Naive thymus-derived CD4-positive, alpha-beta T cell (primary cell): ENCODE measurements around the gene MAS1. TPM values are rescaled to one million over a fixed set of nuclear protein-coding genes. Genes with fewer than 3 reads are reported as not detected.

Source experiments
- ATAC-seq: fragments of 150-1000 bp; cut with Tn5 transposase; 2 replicates; pipeline ENCODE4 v1.10.0; 2021; ENCODE audit warnings: mild to moderate bottlenecking, moderate library complexity
- CTCF ChIA-PET: fragments of 350-600 bp; sonication (Branson Sonifier 250); formaldehyde crosslinking; loops from one replicate; lab custom pipeline; 2021; ENCODE audit warnings: antibody characterized with exemption; lab: Charles Lee
- POLR2A ChIA-PET: fragments of 350-600 bp; sonication (Branson Sonifier 250); formaldehyde crosslinking; loops from one replicate; lab custom pipeline; 2021; ENCODE audit warnings: antibody characterized with exemption, inconsistent platforms; lab: Charles Lee
- DNase-seq, 9 donors: peaks; one replicate each; pipeline versions ENCODE4 v3.0.0 to v3.0.0-alpha.2; 2020 to 2022; ENCODE audit warnings: mixed read lengths in 1 of 9
- H3K27ac ChIP-seq: one replicate; pipeline ENCODE4 v1.7.0; 2013; ENCODE audit warnings: mild to moderate bottlenecking, low read depth, low read length, moderate library complexity
- H3K27me3 ChIP-seq, 2 donors: one replicate each; pipeline ENCODE4 v1.7.0; 2013; ENCODE audit warnings: low read length in 2 of 2, mild to moderate bottlenecking in 2 of 2, moderate library complexity in 2 of 2; ENCODE audit not compliant: control insufficient read depth in 2 of 2, insufficient read depth in 2 of 2
- H3K36me3 ChIP-seq, 3 experiments: 1 replicate in 2 of 3; 2 replicates in 1 of 3; pipeline ENCODE4 v1.7.0; 2013; ENCODE audit warnings: low read length in 3 of 3, mild to moderate bottlenecking in 3 of 3, moderate library complexity in 1 of 3; ENCODE audit not compliant: insufficient read depth in 3 of 3, control insufficient read depth in 2 of 3
- H3K4me1 ChIP-seq, 2 donors: one replicate each; pipeline ENCODE4 v1.7.0; 2013; ENCODE audit warnings: low read length in 2 of 2, mild to moderate bottlenecking in 2 of 2, moderate library complexity in 1 of 2; ENCODE audit not compliant: control insufficient read depth in 2 of 2, insufficient read depth in 2 of 2
- H3K4me3 ChIP-seq: 2 replicates; pipeline ENCODE4 v1.7.0; 2013; ENCODE audit warnings: mild to moderate bottlenecking, low read length
- H3K9me3 ChIP-seq, 3 experiments: 1 replicate in 2 of 3; 2 replicates in 1 of 3; pipeline ENCODE4 v1.7.0; 2013; ENCODE audit warnings: low read length in 3 of 3; ENCODE audit not compliant: control insufficient read depth in 2 of 3
- H3K27ac Mint-ChIP-seq, 9 donors: one replicate each; pipeline ENCODE4 v1.8.0; 2020 to 2022; ENCODE audit warnings: mixed read lengths in 9 of 9, mild to moderate bottlenecking in 8 of 9, moderate library complexity in 5 of 9, inconsistent platforms in 2 of 9
- H3K27me3 Mint-ChIP-seq, 5 donors: one replicate each; pipeline ENCODE4 v1.8.0; 2021 to 2022; ENCODE audit warnings: mixed read lengths in 5 of 5, mild to moderate bottlenecking in 1 of 5
- H3K36me3 Mint-ChIP-seq, 5 donors: one replicate each; pipeline ENCODE4 v1.8.0; 2020 to 2022; ENCODE audit warnings: mixed read lengths in 5 of 5, mild to moderate bottlenecking in 3 of 5, inconsistent platforms in 1 of 5
- H3K4me1 Mint-ChIP-seq, 7 donors: one replicate each; pipeline ENCODE4 v1.8.0; 2020 to 2022; ENCODE audit warnings: mixed read lengths in 7 of 7, mild to moderate bottlenecking in 3 of 7, inconsistent platforms in 1 of 7
- H3K4me3 Mint-ChIP-seq, 10 donors: one replicate each; pipeline ENCODE4 v1.8.0; 2020 to 2022; ENCODE audit warnings: mild to moderate bottlenecking in 10 of 10, mixed read lengths in 10 of 10, moderate library complexity in 6 of 10, inconsistent platforms in 2 of 10
- H3K9me3 Mint-ChIP-seq, 11 donors: one replicate each; pipeline ENCODE4 v1.8.0; 2020 to 2022; ENCODE audit warnings: mixed read lengths in 11 of 11, mild to moderate bottlenecking in 4 of 11, inconsistent platforms in 1 of 11, moderate library complexity in 1 of 11
- intact Hi-C, 2 donors: fragments of 100-400 bp; cut with micrococcal nuclease; formaldehyde crosslinking; loops; one replicate each; pipeline ENCODE4 v1.15.1; 2023
- polyA plus RNA-seq, 2 donors: library from polyadenylated mRNA; unstranded; fragments of 300-500 nt; fragmentation: Illumina TruSeq; gene quantifications; one replicate each; pipeline ENCODE4 v1.2.3, GENCODE V29; 2021
- total RNA-seq, 6 experiments: library from RNA in 5 of 6; stranded (reverse) in 5 of 6; gene quantifications; 1 replicate in 5 of 6; 2 replicates in 1 of 6; pipeline ENCODE4 v1.2.3 and lab custom pipeline; 2021 to 2026

Gene MAS1
- total and polyA plus RNA-seq, 7 experiments from 2014 or later = not detected

GRCh38 chr6:159931846-159932245, 41.1 kb downstream of the MAS1 start:
- Histone ChIP-seq H3K4me1 (peaks cover 0 to 19% of the 10 kb centered on the region in 2 donors), H3K4me3 (no peak overlapping the region), H3K9me3 (peaks cover 0 to 3% (median 0%) of the 10 kb centered on the region in 3 experiments), H3K27me3 (no peaks in the 10 kb centered on the region), H3K36me3 (no peaks in the 10 kb centered on the region), H3K27ac (no peak overlapping the region)
- ATAC-seq = no peak
- H3K4me3 Mint-ChIP-seq = no peak overlapping the region
- POLR2A ChIA-PET = no interaction called here
- peaks cover 0 to 16% (median 0%) of the 10 kb centered on the region in 5 donors for H3K27me3 Mint-ChIP-seq
- CTCF ChIA-PET = no interaction called here
- DNase-seq = no peak
- H3K27ac Mint-ChIP-seq = peak overlapping the region in 1 of 9 donors; percentile 28
- peaks cover 0 to 8% (median 0%) of the 10 kb centered on the region in 11 donors for H3K9me3 Mint-ChIP-seq
- peaks cover 5 to 28% (median 21%) of the 10 kb centered on the region in 7 donors for H3K4me1 Mint-ChIP-seq
- no peaks in the 10 kb centered on the region for H3K36me3 Mint-ChIP-seq
- intact Hi-C loops = no loop called here

DNA sequence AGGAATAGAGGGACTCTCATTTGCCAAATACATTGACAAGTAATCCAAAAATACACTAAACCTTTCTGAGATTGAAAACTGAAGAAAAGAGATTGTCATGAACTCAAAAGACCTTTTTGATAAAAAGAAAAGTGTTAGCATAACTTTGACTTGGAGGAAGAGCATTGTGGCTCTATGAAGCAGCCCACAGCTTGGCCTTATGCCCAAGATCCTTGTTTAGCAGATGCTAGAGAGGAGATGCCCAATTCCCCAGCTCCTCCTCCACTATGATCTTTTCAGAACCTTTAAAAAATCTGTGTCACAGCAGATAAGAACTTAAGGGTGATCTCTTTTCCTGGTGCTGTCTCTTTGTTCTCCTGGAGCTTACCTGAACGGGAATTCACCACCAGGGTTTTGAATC, 42.3 kb downstream of the MAS1 start:
- Histone ChIP-seq H3K36me3 (no peaks in the 10 kb centered on the region), H3K27ac (no peak overlapping the region), H3K4me1 (peaks cover 0 to 19% of the 10 kb centered on the region in 2 donors), H3K4me3 (no peak overlapping the region), H3K9me3 (peaks cover 0 to 3% (median 0%) of the 10 kb centered on the region in 3 experiments), H3K27me3 (no peaks in the 10 kb centered on the region)
- ChIA-PET CTCF (interaction anchor here (0.7 kb wide), 1 partner anchor 241 kb away, joined by 3 read pairs; no protein-coding TSS in a partner anchor), POLR2A (interaction anchor here (0.8 kb wide), 1 partner anchor 215 kb away, joined by 4 read pairs; no protein-coding TSS in a partner anchor)
- Mint-ChIP-seq H3K4me1 (peaks cover 5 to 28% (median 21%) of the 10 kb centered on the region in 7 donors), H3K27ac (no peak overlapping the region), H3K4me3 (no peak overlapping the region), H3K27me3 (peaks cover 0 to 22% (median 0%) of the 10 kb centered on the region in 5 donors), H3K36me3 (no peaks in the 10 kb centered on the region), H3K9me3 (peaks cover 0 to 8% (median 0%) of the 10 kb centered on the region in 11 donors)
- no peak for ATAC-seq
- DNase-seq = no peak
- intact Hi-C loops = no loop called here

DNA sequence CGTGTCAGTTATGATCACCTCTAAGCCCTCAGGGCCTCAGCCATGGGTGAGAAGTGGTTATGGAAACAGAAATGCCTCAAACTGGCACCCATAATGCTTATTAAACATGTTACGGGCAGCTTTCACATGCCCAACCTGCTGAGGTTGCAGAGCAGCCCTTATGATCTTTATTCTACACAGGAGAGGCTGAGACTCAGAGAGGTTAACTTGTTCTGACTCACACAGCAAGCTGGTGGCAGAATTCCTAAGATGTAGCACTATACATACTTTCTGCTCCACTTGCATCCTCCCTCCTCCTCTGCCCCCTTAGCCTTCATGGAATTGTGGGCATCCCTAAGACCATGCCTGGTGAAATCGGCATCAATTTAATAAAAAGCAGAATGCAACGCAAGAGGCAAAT, 43.4 kb downstream of the MAS1 start:
- intact Hi-C loops = no loop called here
- peaks cover 0 to 31% (median 0%) of the 10 kb centered on the region in 5 donors for H3K27me3 Mint-ChIP-seq
- Histone ChIP-seq H3K9me3 (peaks cover 0 to 3% (median 0%) of the 10 kb centered on the region in 3 experiments), H3K27ac (no peak overlapping the region), H3K4me3 (no peak overlapping the region), H3K36me3 (no peaks in the 10 kb centered on the region), H3K4me1 (peaks cover 0 to 19% of the 10 kb centered on the region in 2 donors), H3K27me3 (no peaks in the 10 kb centered on the region)
- CTCF ChIA-PET = no interaction called here
- H3K4me3 Mint-ChIP-seq = no peak overlapping the region
- DNase-seq (no peak), ATAC-seq (no peak)
- POLR2A ChIA-PET = no interaction called here
- H3K4me1 Mint-ChIP-seq = peaks cover 5 to 27% (median 20%) of the 10 kb centered on the region in 7 donors
- no peaks in the 10 kb centered on the region for H3K36me3 Mint-ChIP-seq
- no peak overlapping the region for H3K27ac Mint-ChIP-seq
- H3K9me3 Mint-ChIP-seq = peaks cover 0 to 8% (median 0%) of the 10 kb centered on the region in 11 donors

- peaks cover 0 to 19% (median 13%) of the 10 kb centered on the region in 7 donors for H3K4me1 Mint-ChIP-seq
- DNase-seq = no peak
These were observed 44.3 kb downstream of the MAS1 start for GRCh38 chr6:159935065-159935464.

DNA sequence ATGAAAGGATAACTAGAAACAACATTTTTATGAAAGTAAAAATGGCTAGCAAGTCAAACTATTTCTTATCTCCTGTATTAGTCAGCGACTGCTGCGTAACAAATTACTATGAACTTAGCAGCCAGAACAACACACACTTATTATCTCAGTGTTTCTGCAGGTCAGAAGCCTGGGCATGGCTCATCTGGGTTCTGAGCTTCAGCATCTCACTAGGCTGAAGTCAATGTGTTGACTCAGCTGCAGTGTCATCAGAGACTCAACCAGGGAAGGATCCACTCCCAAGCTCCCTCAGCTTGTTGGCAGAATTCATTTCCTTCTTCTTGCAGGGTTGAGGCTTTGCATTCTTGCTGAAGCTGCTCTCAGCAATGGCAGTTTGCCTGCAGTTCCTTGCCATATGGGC, 44.8 kb downstream of the MAS1 start:
- peaks cover 0 to 3% (median 0%) of the 10 kb centered on the region in 3 experiments for H3K9me3 ChIP-seq
- ChIA-PET POLR2A (no interaction called here), CTCF (no interaction called here)
- no peaks in the 10 kb centered on the region for H3K27me3 ChIP-seq
- H3K9me3 Mint-ChIP-seq = peaks cover 0 to 8% (median 0%) of the 10 kb centered on the region in 11 donors
- ATAC-seq (no peak), DNase-seq (no peak)
- H3K36me3 Mint-ChIP-seq = no peaks in the 10 kb centered on the region
- intact Hi-C loops = no loop called here
- H3K27ac Mint-ChIP-seq = no peak overlapping the region
- H3K36me3 ChIP-seq = no peaks in the 10 kb centered on the region
- no peak overlapping the region for H3K4me3 Mint-ChIP-seq
- H3K4me1 ChIP-seq = peaks cover 0 to 6% of the 10 kb centered on the region in 2 donors
- peaks cover 0 to 34% (median 0%) of the 10 kb centered on the region in 5 donors for H3K27me3 Mint-ChIP-seq
- H3K27ac ChIP-seq = no peak overlapping the region
- peaks cover 0 to 13% (median 7%) of the 10 kb centered on the region in 7 donors for H3K4me1 Mint-ChIP-seq
- no peak overlapping the region for H3K4me3 ChIP-seq

More at GRCh38 chr6:159935065-159935464, 44.3 kb downstream of the MAS1 start:
- Mint-ChIP-seq H3K27ac (no peak overlapping the region), H3K27me3 (peaks cover 0 to 32% (median 0%) of the 10 kb centered on the region in 5 donors), H3K36me3 (no peaks in the 10 kb centered on the region), H3K9me3 (peaks cover 0 to 8% (median 0%) of the 10 kb centered on the region in 11 donors), H3K4me3 (no peak overlapping the region)
- no peak for ATAC-seq
- H3K9me3 ChIP-seq = peaks cover 0 to 3% (median 0%) of the 10 kb centered on the region in 3 experiments
- POLR2A ChIA-PET = no interaction called here
- H3K4me1 ChIP-seq = peaks cover 0 to 11% of the 10 kb centered on the region in 2 donors
- no peaks in the 10 kb centered on the region for H3K27me3 ChIP-seq
- intact Hi-C loops = no loop called here
- no peaks in the 10 kb centered on the region for H3K36me3 ChIP-seq
- CTCF ChIA-PET = no interaction called here
- H3K27ac ChIP-seq = no peak overlapping the region
- no peak overlapping the region for H3K4me3 ChIP-seq

DNA sequence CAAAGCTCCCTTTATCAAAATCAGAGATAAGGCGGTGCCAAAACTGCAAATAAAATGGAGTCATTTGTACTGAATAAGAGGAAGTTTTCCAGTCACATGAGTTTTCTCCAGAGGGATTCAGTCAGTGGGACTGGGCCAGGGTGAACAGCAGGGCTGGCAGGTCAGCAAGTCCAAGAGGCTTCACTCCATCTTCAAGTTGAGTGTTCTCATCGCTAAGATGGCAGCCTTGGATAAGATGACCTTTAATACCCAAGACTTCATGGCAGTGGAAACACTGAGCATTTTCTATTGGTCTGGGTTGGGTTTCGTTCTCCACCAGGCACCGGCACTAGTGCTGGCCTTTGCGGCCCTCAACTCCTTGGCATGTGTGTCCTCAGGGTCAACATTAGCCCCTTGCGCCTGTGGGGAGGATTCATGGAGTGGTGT, 48.8 kb downstream of the MAS1 start:
- Histone ChIP-seq H3K36me3 (no peaks in the 10 kb centered on the region), H3K9me3 (peaks cover 0 to 8% (median 0%) of the 10 kb centered on the region in 3 experiments), H3K27ac (no peak overlapping the region), H3K4me3 (no peak overlapping the region), H3K27me3 (no peaks in the 10 kb centered on the region), H3K4me1 (no peaks in the 10 kb centered on the region)
- ATAC-seq (no peak), DNase-seq (no peak)
- H3K36me3 Mint-ChIP-seq = peaks cover 2 to 6% (median 4%) of the 10 kb centered on the region in 5 donors
- ChIA-PET CTCF (no interaction called here), POLR2A (no interaction called here)
- peaks cover 0 to 36% (median 3%) of the 10 kb centered on the region in 5 donors for H3K27me3 Mint-ChIP-seq
- intact Hi-C loops = loop anchor here in 1 of 2 donors (10.0 kb wide), 1 partner anchor 685 kb away; no protein-coding TSS in a partner anchor
- H3K27ac Mint-ChIP-seq = no peak overlapping the region
- no peak overlapping the region for H3K4me3 Mint-ChIP-seq
- peaks cover 2 to 17% (median 5%) of the 10 kb centered on the region in 11 donors for H3K9me3 Mint-ChIP-seq
- H3K4me1 Mint-ChIP-seq = peaks cover 0 to 7% (median 0%) of the 10 kb centered on the region in 7 donors
